GM18508 (cell line): Measurements from ENCODE around the gene UBE2E1.
A peak's percentile ranks its signal among the peaks of the same experiment; 100 is the strongest.
"Not testable (repeated sequence)": the region's sequence is repeated elsewhere in the genome, so short reads cannot be mapped to it uniquely, and the experiment has no call there.

Source experiments
- ATAC-seq: cut with Tn5 transposase; IDR thresholded peaks from one replicate; pipeline ENCODE4 v1.9.1; 2021; ENCODE audit warnings: moderate number of reproducible peaks; ENCODE audit not compliant: insufficient read depth, unreplicated experiment

Gene UBE2E1

DNA sequence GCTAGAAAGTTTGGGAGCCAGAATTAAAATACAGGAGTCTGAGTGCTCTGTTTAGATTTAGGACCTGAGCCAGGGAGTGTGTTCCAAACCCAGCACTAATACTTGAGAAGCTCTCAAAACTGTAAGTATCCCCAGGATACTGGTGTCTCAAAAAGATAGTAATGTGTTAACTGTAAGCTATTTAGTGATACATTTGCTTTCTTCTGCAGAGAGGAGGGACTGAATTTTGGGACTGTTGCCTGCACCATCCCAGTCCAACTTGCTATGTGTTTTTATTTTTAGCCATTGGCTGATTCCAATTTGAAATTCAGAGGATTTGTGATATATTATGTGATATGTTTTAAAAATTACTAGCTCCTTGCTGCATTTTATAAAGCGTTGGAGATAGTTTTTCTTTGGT is 31.5 kb downstream of the UBE2E1 start:
- ATAC-seq = no peak

DNA sequence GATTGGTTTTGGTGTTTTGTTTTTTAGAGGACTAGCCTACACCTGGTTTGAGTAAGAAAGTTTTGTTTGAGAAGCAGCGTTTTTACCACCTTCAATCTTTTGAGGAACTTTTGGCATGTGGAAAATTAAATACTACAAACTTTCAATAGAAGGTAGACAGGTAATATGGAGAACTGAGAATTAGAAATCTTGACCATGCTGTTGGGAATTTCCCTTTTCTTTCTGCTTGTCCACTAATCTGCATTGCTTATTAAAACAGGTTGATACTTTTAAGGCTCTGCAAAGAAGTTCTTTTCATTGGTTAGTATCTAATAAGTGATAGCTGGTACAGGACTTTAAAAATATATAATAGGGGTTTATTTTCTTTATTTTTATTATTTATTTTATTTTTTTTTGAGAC is 31.9 kb downstream of the UBE2E1 start:
- ATAC-seq = peak; percentile 38

DNA sequence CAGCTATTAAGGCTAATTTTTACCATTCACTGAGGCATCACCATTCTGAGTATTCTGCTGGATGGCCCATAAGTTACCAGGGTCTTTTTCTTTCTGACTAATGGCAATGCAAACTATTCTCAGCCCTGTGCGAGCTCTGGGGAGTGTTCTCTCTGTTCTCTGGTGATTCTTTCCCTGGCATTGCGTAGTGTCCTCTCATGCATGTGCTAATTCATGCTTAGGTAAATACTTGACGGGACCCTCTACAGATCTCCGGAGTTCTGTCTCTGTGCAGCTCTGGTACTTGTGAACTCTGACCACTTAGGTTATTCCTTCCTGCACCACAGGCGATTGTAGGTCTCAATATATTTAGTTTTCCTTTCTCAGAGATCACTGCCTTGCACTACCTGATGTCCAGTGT is 34.8 kb downstream of the UBE2E1 start:
- ATAC-seq = no peak

DNA sequence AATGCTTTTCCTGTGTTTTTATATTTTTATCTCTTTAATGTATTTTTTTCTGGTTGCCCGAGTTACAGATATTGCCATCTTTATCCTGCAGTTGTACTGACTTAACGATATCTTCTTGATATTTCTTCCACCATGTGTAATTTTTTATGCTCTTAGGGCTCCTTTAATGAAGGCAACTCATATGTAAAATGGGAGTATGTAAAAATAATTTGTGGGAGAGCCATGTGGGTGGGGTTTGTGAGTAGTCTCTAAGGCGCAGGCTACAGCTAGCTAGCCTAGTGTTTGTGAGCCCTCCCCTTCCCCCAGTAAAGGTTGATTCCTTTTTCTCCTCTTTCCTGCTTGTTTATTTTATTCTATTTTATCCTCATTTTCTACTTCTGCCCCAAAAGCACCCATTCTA is 38.1 kb downstream of the UBE2E1 start:
- no peak for ATAC-seq

DNA sequence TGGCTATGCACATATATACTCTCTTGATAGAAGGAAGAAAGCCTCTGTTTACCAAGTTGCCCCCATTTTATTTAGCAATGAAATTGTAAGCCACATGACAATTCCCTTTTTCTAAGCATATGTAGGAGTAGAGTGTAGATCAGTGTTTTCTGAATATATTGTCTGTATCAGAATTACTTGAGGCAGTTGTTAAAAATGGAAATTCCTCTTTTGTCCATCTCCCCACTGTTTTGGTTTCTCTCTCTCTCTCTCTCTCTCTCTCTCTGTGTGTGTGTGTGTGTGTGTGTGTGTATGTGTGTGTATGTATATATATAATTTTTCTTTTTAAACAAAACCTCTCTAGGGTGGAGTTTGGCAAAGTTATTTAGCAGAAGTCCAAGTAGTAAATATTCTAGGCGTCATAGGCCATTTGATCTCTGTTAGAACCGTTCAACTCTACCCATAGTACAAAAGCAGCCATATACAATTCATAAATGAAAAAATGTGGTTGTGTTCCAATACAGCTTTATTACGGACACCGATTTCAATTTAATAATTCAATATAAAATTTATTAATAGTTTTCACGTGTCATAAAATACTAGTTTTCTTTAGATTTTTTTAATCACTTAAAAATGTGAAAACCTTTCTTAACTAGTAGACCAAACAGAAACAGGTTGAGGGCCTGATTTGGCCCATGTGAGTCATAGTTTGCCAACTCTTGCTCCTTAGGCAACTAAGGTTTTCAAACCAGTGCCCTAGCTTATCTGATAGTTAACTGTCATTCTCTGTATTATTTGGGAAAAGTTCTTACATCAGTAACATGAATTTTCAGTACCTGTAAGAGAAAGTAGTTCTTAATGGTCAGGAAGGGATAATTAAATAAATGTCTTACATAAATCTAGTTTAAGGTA is 39.8 kb downstream of the UBE2E1 start:
- ATAC-seq = no peak

DNA sequence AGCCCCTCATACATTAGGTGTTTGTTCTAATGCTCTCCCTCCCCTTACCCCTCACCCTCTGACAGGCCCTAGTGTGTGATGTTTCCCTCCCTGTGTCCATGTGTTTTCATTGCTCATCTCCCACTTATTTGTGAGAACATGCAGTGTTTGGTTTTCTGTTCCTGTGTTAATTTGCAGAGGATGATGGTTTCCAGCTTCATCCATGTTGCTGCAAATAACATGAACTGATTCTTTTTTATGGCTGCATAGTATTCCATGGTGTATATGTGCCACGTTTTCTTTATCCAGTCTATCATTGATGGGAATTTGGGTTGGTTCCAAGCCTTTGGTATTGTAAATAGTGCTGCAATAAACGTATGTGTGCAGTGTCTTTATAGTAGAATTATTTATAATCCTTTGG is 43.7 kb downstream of the UBE2E1 start:
- not testable (repeated sequence) for ATAC-seq

DNA sequence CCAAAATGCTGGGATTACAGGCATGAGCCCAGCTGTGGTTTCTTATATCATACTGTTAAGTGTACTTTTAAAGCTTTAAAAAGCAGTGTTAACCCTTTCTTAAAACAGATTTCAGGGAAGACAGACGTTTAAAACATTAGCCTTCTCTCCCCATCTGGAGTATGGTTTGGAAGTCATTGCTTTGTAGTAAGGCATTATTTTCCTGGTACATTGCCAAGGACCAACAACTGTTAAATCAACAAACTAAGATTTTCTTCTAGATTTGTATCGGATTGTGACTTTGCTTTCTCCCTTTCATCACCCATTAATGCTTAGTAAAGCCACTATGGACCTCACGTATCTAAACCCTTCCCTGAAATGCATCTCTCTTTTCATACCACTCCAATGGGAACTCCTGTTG is 50.5 kb downstream of the UBE2E1 start:
- ATAC-seq = no peak

DNA sequence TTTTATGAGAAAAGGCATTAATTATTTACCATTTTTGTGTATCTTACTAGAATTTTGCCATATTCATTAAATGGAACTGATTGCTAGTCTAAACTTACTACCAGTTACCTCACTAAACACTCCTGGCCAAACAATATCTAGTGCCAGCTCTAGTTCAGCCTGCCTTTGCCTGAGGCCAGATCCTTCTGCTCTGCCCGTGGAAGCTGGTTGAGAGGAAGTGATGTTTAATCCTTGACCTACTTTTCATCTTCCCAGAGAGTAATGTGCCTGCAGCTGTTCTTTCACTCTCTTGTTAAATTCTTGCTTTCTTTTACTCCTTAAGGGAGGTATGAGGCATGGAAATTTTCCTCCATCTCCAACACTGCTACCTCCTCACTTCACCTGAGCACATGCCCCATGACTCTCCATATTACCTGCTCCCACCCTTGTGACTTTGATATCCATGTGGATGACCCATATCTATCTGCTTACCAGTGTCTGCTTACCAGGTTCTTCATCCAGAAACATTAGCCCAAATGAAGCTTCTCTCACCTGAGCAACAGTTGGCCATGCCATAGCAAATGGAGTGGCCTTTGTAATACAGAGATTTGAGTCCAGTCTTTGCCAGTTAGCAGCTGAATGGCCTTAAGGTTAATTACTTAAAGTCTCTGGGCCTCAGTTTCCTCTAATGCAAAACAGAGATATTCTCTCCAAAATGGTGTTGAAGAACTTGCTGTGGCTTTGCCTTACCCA is 53.4 kb downstream of the UBE2E1 start:
- ATAC-seq = no peak

DNA sequence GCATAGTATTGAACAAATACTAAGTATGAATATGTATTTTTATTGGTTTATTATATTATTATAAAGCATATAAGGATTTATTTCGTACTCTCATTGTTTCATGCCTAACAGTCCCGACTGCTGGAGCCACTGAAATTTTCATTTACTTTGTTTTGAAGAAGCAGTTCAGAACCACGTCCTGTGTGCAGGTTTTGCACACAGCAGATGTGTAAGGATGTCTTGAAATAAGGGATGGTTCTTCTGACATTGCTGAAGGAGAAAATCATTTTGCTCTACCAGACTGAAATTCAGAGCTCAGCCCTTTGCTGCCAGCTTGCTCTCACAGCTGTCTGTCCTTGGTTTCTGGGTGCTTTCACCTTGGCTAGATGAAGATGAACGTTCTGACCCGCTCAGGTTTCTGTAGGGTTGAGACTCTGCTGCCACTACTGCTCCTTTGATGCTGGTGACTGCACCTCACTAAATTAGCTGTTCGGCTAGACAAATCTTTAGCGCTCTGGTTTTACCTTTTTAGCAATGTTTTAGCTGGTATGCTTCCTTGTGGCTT is 54.2 kb downstream of the UBE2E1 start:
- ATAC-seq = no peak

DNA sequence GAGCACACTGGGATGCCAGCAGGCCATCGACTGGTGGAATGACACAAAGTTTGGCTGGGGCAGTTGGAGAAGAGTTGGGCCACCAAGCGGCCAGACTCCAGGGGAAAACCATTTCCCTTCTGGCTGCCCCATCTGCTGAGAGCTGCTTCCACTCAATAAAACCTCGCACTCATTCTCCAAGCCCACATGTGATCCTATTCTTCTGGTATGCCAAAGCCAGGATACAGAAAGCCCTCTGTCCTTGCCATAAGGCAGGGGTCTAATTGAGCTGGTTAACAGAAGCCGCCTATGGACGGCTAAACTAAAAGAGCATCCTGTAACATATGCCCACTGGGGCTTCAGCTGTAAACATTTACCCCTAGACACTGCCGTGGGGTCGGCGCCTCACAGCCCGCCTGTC is 55.9 kb downstream of the UBE2E1 start:
- no peak for ATAC-seq

DNA sequence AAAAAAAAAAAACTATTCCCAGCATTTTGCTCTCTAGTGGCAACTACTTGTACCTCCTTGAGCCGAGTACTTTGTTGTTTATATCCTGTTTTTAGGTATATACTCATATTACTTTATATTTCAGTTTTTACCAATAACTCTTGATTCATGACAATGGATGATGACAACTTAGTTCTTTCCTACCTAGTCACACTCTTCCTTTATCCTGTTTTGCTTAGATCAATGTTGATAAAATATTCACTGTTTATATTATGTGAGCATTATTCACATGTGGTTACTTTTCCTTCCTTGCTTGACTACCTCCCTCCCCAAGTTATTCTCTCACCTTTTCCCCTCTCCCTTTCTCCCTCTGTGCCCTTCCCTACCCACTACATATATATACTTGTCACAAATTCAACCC is 57.3 kb downstream of the UBE2E1 start:
- ATAC-seq = no peak

DNA sequence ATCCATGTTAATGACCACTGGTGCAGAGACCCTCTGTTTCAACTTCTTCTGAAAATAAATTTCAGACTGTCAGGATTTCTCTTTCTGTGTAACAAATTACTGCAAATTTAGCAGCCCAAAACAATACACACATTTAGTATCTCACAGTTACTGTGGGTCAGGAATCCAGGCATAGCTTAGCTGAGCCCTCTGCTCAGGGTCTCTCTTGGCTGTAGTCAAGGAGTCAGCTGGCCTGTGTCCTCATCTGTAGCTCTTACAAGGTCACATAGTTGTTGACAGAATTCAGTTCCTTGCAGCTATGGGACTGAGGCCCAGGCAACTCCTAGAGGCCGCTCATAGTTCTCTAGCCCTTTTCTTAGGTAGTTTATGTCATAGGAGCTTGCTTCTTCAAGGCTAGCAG is 59.2 kb downstream of the UBE2E1 start:
- no peak for ATAC-seq

DNA sequence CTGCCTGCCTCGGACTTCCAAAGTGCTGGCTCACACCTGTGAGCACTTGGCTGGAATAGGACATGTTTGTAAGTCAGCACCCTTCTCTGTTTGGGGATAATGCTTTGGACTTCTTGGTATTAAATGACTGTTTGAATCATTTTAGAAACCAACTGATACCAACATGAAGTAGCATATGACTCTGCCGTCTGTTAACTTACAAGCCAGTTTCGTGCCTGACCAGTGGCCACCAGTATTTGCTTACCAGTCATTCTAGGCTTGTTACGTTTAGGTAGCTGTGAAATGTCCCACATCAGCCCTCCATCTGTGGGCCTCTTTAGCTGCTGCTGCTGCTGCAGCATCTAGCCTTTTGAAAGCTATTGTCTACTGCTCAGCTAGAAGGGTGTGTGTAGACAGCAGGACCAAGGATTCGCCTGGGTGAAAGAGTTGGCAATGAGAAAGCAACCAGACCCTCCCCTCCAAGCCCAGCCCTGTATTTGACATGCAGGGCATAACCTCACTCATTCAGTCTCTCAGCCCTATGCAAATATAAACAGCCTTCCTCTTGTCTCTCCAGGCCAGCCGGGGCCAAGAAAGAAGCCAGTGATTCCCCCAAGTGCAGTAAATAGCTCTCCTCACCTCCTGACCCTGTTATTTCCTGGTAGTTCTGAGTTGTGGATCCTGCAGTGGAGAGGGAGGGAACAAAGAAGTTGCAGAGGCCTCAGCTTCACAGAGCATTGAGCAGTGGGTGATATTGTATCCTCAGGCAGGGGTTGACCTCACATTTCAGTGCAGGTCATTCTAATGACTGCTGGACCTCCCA is 60.0 kb downstream of the UBE2E1 start:
- peak; percentile 74 for ATAC-seq

DNA sequence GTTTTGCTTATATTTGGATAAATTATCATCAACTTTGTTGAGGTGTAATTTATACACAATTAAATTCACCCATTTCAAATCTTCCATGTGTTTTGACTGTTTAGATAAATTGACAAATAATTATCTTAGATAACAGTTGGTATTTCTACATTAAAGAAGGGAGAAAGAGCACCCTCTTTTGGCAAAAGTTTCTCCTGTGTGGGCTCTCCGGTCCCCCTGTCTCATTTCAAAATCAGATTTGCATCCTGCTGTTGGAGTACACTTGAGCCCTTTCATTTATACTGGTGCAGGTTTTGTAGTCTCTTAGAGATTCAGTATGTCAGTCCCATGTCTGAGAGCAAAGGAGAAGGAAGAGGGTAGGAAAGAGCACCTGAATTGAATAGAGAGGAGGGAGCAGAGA is 61.6 kb downstream of the UBE2E1 start:
- ATAC-seq = no peak

DNA sequence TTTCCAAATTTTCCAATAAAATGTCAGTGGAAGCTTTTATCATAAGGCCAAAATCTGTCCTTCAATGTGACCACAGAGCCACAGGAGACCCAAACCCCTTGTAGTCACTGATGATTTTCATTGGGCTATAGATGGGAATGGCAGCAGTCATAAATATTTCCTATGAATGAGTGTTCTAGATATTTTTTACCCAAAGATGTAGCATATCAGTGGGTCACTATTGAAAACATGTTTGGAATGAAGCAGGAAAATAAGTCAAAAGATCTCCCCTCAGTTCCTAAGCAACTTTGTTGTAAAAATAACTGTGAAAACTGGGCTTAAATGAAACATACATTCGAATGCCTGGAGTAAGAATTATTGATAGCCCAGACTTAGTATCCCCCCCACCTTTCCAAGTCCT is 62.1 kb downstream of the UBE2E1 start:
- ATAC-seq = no peak

DNA sequence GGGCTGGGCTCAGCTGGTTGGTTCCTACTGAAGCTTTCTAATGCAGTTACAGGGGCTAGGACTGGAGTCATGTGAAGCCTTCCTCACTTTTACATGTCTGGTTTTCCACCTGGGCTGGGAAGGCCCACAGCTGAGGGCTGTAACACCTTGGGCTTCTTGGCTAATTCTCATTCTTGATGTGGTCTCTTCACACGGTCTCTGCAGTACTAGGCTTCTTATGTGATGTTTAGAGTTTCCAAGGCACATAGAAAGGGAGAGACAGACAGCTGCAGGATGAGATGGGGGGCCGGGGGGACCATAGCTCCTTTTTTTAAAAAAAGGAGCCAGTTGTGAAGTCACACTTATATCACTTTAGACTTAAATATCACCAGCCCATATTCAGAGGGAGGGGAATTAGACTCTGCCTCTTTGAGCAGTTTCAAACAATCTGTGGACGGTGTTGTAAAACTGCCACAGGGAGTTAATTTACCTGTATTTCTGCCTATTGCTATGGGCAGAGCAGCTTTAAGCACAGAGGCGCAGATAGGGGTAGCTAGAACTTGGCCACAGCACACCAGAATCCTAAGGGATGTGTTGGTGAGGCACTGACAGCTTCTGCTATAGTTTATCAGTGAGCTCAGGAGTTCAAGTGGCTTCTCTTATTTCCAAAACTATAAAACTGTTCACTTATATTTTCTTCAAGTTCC is 64.4 kb downstream of the UBE2E1 start:
- no peak for ATAC-seq

DNA sequence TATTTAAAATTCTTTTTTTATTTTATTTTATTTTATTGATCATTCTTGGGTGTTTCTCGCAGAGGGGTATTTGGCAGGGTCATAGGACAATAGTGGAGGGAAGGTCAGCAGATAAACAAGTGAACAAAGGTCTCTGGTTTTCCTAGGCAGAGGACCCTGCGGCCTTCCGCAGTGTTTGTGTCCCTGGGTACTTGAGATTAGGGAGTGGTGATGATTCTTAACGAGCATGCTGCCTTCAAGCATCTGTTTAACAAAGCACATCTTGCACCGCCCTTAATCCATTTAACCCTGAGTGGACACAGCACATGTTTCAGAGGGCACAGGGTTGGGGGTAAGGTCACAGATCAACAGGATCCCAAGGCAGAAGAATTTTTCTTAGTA is 64.9 kb downstream of the UBE2E1 start:
- ATAC-seq = not testable (repeated sequence)

DNA sequence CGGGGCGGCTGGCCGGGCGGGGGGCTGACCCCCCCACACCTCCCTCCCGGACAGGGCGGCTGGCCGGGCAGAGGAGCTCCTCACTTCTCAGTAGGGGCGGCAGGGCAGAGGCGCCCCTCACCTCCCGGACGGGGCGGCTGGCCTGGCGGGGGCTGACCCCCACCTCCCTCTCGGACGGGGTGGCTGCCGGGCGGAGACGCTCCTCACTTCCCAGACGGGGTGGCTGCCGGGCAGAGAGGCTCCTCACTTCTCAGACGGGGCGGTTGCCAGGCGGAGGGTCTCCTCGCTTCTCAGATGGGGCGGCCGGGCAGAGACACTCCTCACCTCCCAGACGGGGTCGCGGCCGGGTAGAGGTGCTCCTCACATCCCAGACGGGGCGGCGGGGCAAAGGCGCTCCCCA is 65.6 kb downstream of the UBE2E1 start:
- ATAC-seq = not testable (repeated sequence)

DNA sequence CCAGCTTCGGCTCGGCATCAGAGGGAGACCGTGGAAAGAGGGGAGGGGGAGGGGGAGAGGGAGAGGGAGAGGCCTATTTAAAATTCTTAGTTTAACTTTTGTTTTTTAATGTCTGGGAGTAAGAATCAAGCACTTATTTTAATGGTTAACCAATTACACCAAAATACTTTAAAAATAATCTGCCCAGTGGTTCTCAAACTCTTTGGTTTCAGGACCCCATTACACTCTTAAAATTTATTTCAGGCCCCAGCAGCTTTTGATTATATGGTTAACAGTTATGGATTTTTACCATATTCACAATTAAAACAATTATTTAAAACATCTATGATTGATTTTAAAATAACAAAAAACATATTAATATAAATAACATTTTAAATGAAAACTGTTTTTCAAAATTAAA is 66.6 kb downstream of the UBE2E1 start:
- ATAC-seq = no peak

DNA sequence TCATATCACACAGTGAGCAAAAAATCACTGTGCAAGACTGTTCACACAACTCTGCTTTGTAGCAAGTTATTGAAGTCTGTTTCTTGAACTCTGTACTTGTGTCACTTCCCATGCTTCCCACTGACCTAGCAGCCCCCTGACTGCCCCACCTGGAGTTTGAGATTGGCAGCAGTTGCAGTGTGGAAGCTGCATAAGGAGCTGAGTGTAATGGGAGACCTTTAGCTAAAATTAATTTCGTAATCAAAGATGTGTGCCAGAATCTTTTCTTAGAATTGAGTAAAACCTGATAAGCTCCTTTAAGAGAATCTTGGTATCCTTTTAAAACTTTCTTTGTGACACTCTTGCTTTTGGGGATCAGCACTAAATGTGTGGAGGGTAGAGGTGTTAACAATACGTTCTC is 68.2 kb downstream of the UBE2E1 start:
- ATAC-seq = no peak
